ENCODE data around the gene PTPRF. TPM values are rescaled to one million over a fixed set of nuclear protein-coding genes. Genes with fewer than 3 reads are reported as not detected.

The PTPRF gene
- total and polyA plus RNA-seq, 10 donors: 2.7 to 25.0 (median 10.8) TPM

DNA sequence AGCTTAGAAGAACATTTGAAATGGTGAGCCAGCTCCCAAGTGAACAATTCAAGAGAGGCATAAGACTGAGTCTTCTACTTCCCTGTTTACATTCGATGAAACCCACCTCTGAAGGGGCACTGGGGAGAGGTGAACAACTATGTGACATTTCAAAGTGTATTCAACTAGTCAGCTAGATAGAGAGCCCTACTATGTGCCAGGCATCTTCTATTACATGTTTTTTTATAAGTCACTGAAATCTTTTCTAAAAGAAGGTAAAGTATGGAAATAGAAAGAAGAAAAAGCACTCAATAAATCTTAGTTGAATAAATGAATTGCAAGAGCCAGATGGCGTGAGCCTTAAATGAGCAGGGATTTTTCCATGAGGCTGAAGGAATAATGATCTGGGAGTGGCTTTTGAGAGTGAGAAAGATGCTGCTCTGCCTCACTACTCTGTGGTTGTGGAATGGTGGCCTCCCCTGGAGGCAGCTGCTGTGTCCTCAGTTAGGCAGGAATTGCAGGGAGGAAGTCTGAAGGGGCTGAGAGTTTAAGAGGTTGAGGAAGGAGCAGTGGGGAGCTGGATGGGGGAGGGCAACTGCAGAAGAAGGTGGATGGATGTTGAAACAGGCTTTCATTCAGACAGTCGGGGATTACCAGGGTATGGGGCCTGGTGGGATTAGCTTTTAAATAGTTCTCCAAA is 10.4 kb upstream of the PTPRF start:
- WGBS, 5 donors: 52 to 76% (median 58%) methylated on average over 3 of the region's 3 CpGs

GRCh38 chr1:43521078-43521477 is 9.6 kb upstream of the PTPRF start:
- no peak overlapping the region for H3K27ac ChIP-seq
- peak; percentile 20 for DNase-seq
- H3K9me3 ChIP-seq: no peaks in the 10 kb centered on the region
- intact Hi-C loops (cut with DNase I; ENCODE audit: low total_unique reads): loop anchor here (10.0 kb wide), 1 partner anchor 414 kb away; the partner anchor contains the start of gene ARTN
- H3K27me3 ChIP-seq (replicated peaks in 1 of 7): peaks cover 0 to 56% (median 6%) of the 10 kb centered on the region in 7 donors
- no peaks in the 10 kb centered on the region for H3K4me1 ChIP-seq
- no peaks in the 10 kb centered on the region for H3K36me3 ChIP-seq
- TF ChIP-seq POLR2AphosphoS5 (IDR thresholded peaks at IDR 0.05) (no peak), POLR2A (IDR thresholded peaks at IDR 0.05) (no peak), CTCF (IDR thresholded peaks at IDR 0.05 in 8 of 11, conservative IDR thresholded peaks at IDR 0.05 in 3 of 11) (no peak)
- H3K4me3 ChIP-seq: no peak overlapping the region
- WGBS, 5 donors: 93 to 96% (median 95%) methylated on average over 6 to 8 of the region's 8 CpGs

More for the DNA sequence above, 10.4 kb upstream of the PTPRF start:
- DNase-seq: no peak
- H3K9me3 ChIP-seq: no peaks in the 10 kb centered on the region
- intact Hi-C loops (cut with DNase I; ENCODE audit: low total_unique reads): loop anchor here (10.0 kb wide), 1 partner anchor 415 kb away; the partner anchor contains the start of gene ARTN
- no peaks in the 10 kb centered on the region for H3K36me3 ChIP-seq
- H3K27me3 ChIP-seq (replicated peaks in 1 of 7): peaks cover 0 to 56% (median 6%) of the 10 kb centered on the region in 7 donors
- TF ChIP-seq POLR2A (IDR thresholded peaks at IDR 0.05): no peak
- no peak for TF ChIP-seq POLR2AphosphoS5 (IDR thresholded peaks at IDR 0.05)
- TF ChIP-seq CTCF (IDR thresholded peaks at IDR 0.05 in 8 of 11, conservative IDR thresholded peaks at IDR 0.05 in 3 of 11): no peak
- H3K27ac ChIP-seq: no peak overlapping the region
- H3K4me1 ChIP-seq: no peaks in the 10 kb centered on the region
- H3K4me3 ChIP-seq: no peak overlapping the region

- intact Hi-C loops (cut with DNase I; ENCODE audit: low total_unique reads): loop anchor here (10.0 kb wide), 1 partner anchor 413 kb away; the partner anchor contains the start of gene ARTN
- WGBS, 5 donors: 64 to 81% (median 78%) methylated on average over 8 of the region's 8 CpGs
These were observed 8.9 kb upstream of the PTPRF start for GRCh38 chr1:43521756-43522155.

More at GRCh38 chr1:43521756-43522155, 8.9 kb upstream of the PTPRF start:
- Histone ChIP-seq H3K9me3 (no peaks in the 10 kb centered on the region), H3K27me3 (replicated peaks in 1 of 7) (peaks cover 0 to 56% (median 6%) of the 10 kb centered on the region in 7 donors), H3K27ac (no peak overlapping the region), H3K4me3 (no peak overlapping the region), H3K4me1 (no peaks in the 10 kb centered on the region), H3K36me3 (no peaks in the 10 kb centered on the region)
- TF ChIP-seq POLR2A (IDR thresholded peaks at IDR 0.05) (no peak), POLR2AphosphoS5 (IDR thresholded peaks at IDR 0.05) (no peak), CTCF (IDR thresholded peaks at IDR 0.05 in 8 of 11, conservative IDR thresholded peaks at IDR 0.05 in 3 of 11) (no peak)
- peak; percentile 30 for DNase-seq

Measured in spleen (tissue), 11 donors.